ENCODE results near the gene ZNF521. TPM values are rescaled to one million over a fixed set of nuclear protein-coding genes. Genes with fewer than 3 reads are reported as not detected.

The ZNF521 gene
- total RNA-seq, 1 donor from 2014 or later, result not detected

DNA sequence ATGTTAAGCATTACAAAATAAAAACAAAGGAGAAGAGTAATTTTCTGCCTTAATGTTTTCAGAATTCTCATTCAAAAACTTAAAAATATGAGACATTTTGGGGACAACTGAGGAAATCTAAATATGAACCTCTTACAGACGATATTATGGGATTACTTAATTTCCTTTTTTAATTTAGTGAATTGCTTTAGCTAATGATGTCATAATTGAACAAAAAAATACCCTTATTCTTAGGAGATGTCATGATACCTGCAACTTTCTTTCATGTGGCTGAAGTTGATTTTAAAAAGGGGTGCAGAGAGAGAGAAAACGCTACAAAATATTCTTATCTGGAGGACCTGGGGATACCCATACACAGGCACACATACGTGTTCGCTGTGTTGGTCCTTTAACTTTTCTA, 129.3 kb downstream of the ZNF521 start:
- H3K27me3 Mint-ChIP-seq (ENCODE audit: low read depth), result no peaks in the 10 kb centered on the region

DNA sequence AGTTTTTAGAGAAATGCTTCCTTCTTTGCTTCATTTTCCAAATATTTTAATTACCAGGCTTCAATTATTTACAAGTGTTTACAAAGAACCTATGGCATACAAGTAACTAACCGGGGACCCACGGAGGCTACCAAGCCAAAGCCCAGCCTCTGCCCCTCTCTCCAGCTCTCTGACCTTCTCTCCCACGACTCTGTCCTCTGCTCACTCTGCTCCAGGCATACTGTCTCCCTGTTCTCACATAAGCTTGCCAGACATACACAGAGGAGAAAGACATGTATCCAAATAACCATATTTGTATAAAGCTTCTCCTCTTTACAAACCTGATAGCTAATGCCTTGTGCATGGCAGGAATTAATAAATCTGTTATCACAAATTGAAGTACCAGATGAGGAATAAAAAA, 141.3 kb downstream of the ZNF521 start:
- no peak overlapping the region for H3K4me3 Mint-ChIP-seq (ENCODE audit: low read depth)
- peaks cover 3% of the 10 kb centered on the region for H3K27me3 Mint-ChIP-seq (ENCODE audit: low read depth)
- intact Hi-C loops (cut with micrococcal nuclease), result no loop called here
- H3K9me3 Mint-ChIP-seq, result no peaks in the 10 kb centered on the region
- no peak for DNase-seq (ENCODE audit: low spot score)
- no peaks in the 10 kb centered on the region for H3K4me1 Mint-ChIP-seq (ENCODE audit: low read depth)
- H3K27ac Mint-ChIP-seq, result no peak overlapping the region
- H3K36me3 Mint-ChIP-seq (ENCODE audit: low read depth), result no peaks in the 10 kb centered on the region

More for the DNA sequence above, 129.3 kb downstream of the ZNF521 start:
- H3K27ac Mint-ChIP-seq, result no peak overlapping the region
- no peaks in the 10 kb centered on the region for H3K36me3 Mint-ChIP-seq (ENCODE audit: low read depth)
- no peak overlapping the region for H3K4me3 Mint-ChIP-seq (ENCODE audit: low read depth)
- H3K9me3 Mint-ChIP-seq, result no peaks in the 10 kb centered on the region
- intact Hi-C loops (cut with micrococcal nuclease), result no loop called here
- DNase-seq (ENCODE audit: low spot score), result no peak
- no peaks in the 10 kb centered on the region for H3K4me1 Mint-ChIP-seq (ENCODE audit: low read depth)

DNA sequence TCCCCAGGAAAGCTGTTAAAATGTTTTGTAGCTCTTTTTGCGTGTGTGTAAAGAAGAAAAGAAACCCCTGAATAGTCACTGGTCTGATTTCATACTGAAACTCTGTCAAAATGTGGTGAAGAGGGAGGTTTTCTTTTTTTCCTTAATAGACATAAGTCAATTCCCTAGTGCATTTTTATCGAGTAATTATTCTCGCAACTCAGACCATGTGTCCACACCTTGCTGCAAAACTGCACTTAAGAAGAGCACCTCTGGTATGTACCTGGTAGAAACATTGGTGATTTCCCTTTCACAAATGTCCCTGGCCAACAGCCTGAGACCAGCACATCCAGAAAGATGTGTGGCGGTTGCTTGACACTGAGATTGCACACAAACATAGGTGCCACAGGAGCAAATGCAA, 159.9 kb downstream of the ZNF521 start:
- no peaks in the 10 kb centered on the region for H3K4me1 Mint-ChIP-seq (ENCODE audit: low read depth)
- DNase-seq (ENCODE audit: low spot score), result no peak
- no peaks in the 10 kb centered on the region for H3K27me3 Mint-ChIP-seq (ENCODE audit: low read depth)
- intact Hi-C loops (cut with micrococcal nuclease), result no loop called here
- H3K4me3 Mint-ChIP-seq (ENCODE audit: low read depth), result no peak overlapping the region
- no peaks in the 10 kb centered on the region for H3K36me3 Mint-ChIP-seq (ENCODE audit: low read depth)
- no peak overlapping the region for H3K27ac Mint-ChIP-seq
- no peaks in the 10 kb centered on the region for H3K9me3 Mint-ChIP-seq

DNA sequence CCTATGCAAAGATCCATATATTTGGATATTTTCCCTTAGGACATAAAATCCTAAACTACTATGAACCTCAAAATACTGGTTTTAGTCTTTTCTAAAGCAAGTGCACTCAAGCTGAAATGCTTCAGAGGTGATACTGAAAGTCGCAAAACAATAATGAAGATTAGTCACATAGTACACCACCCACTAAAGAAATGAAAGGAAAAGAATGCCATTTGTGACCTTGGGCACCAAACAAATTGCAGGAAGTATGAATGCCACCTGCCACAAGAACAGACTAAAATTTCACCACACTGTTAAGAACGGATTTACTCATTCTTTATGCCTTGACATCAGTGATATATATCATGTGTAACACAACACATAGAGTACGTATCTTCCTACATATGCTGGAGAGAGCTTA, 161.5 kb downstream of the ZNF521 start:
- H3K4me1 Mint-ChIP-seq (ENCODE audit: low read depth), result no peaks in the 10 kb centered on the region
- no peaks in the 10 kb centered on the region for H3K36me3 Mint-ChIP-seq (ENCODE audit: low read depth)
- no peak overlapping the region for H3K4me3 Mint-ChIP-seq (ENCODE audit: low read depth)
- H3K9me3 Mint-ChIP-seq, result no peaks in the 10 kb centered on the region
- no peak for DNase-seq (ENCODE audit: low spot score)
- H3K27me3 Mint-ChIP-seq (ENCODE audit: low read depth), result peaks cover 1% of the 10 kb centered on the region
- intact Hi-C loops (cut with micrococcal nuclease), result no loop called here
- H3K27ac Mint-ChIP-seq, result no peak overlapping the region

GRCh38 chr18:25189391-25190185, 162.4 kb downstream of the ZNF521 start:
- no peaks in the 10 kb centered on the region for H3K36me3 Mint-ChIP-seq (ENCODE audit: low read depth)
- peaks cover 2% of the 10 kb centered on the region for H3K27me3 Mint-ChIP-seq (ENCODE audit: low read depth)
- H3K4me3 Mint-ChIP-seq (ENCODE audit: low read depth), result no peak overlapping the region
- no peak overlapping the region for H3K27ac Mint-ChIP-seq
- intact Hi-C loops (cut with micrococcal nuclease), result no loop called here
- no peak for DNase-seq (ENCODE audit: low spot score)
- H3K4me1 Mint-ChIP-seq (ENCODE audit: low read depth), result no peaks in the 10 kb centered on the region
- no peaks in the 10 kb centered on the region for H3K9me3 Mint-ChIP-seq

DNA sequence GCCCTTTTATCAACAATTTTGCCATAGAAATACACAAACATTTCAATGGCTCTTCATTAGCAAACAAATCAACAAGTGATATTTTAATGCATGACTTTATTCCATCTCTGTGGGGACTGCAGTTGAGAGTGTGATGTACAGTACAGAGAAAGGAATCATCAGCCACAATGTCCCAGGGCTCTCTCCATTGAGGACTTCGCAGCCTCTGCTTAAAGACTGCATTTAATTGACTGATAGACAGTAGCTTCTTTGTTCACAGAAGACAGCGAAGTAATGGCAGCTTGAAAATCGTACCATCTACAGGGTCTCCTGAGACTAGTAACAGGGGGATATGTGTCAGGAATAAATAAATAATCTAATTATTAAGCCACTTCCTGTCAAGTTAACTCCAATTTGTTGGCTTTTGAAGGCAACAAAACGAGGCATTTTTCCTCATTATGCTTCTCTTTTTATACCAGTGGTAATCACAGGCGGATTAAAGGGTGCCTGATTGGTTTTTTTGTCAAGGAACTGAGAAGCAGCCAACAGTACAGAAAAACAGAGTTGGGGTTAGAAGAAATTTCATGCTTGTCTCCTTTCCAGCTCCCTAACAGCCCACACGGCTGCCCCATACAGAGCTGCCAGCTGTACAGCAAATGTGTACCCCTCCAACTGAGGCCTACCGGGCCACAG, 164.3 kb downstream of the ZNF521 start:
- Mint-ChIP-seq H3K27me3 (ENCODE audit: low read depth) (peaks cover 5% of the 10 kb centered on the region), H3K4me1 (ENCODE audit: low read depth) (no peaks in the 10 kb centered on the region), H3K4me3 (ENCODE audit: low read depth) (no peak overlapping the region), H3K36me3 (ENCODE audit: low read depth) (no peaks in the 10 kb centered on the region), H3K27ac (no peak overlapping the region), H3K9me3 (no peaks in the 10 kb centered on the region)
- intact Hi-C loops (cut with micrococcal nuclease), result no loop called here
- DNase-seq (ENCODE audit: low spot score), result no peak

- intact Hi-C loops (cut with micrococcal nuclease), result no loop called here
- DNase-seq (ENCODE audit: low spot score), result no peak
- H3K27me3 Mint-ChIP-seq (ENCODE audit: low read depth), result peaks cover 5% of the 10 kb centered on the region
- no peak overlapping the region for H3K27ac Mint-ChIP-seq
- H3K4me1 Mint-ChIP-seq (ENCODE audit: low read depth), result no peaks in the 10 kb centered on the region
- H3K9me3 Mint-ChIP-seq, result no peaks in the 10 kb centered on the region
- H3K4me3 Mint-ChIP-seq (ENCODE audit: low read depth), result no peak overlapping the region
- H3K36me3 Mint-ChIP-seq (ENCODE audit: low read depth), result no peaks in the 10 kb centered on the region
Measured at GRCh38 chr18:25186871-25187270, 165.1 kb downstream of the ZNF521 start.

DNA sequence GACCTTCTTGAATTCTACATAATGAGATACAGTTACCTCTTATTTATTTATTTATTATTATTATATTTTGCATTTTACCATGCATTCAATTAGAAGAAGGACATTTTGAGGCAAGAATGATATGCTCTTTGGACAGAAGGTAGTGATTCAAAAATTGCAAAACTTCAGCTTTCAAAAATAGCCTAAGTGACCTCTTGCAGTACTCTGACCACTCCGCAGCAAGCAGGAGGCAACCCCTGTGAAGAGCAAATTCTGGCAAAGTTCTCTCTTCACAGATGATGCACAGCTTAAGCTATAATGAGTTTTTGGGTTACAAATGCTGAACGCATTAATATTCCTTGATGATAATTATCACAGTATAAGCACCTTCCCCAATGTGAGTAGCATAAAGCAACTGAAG, 170.0 kb downstream of the ZNF521 start:
- intact Hi-C loops (cut with micrococcal nuclease), result no loop called here
- no peak for DNase-seq (ENCODE audit: low spot score)
- H3K9me3 Mint-ChIP-seq, result no peaks in the 10 kb centered on the region
- H3K4me1 Mint-ChIP-seq (ENCODE audit: low read depth), result no peaks in the 10 kb centered on the region
- H3K27ac Mint-ChIP-seq, result no peak overlapping the region
- peaks cover 5% of the 10 kb centered on the region for H3K27me3 Mint-ChIP-seq (ENCODE audit: low read depth)
- no peaks in the 10 kb centered on the region for H3K36me3 Mint-ChIP-seq (ENCODE audit: low read depth)
- no peak overlapping the region for H3K4me3 Mint-ChIP-seq (ENCODE audit: low read depth)

- intact Hi-C loops (cut with micrococcal nuclease), result no loop called here
- Mint-ChIP-seq H3K27me3 (ENCODE audit: low read depth) (peaks cover 5% of the 10 kb centered on the region), H3K4me3 (ENCODE audit: low read depth) (no peak overlapping the region), H3K9me3 (no peaks in the 10 kb centered on the region), H3K4me1 (ENCODE audit: low read depth) (no peaks in the 10 kb centered on the region), H3K36me3 (ENCODE audit: low read depth) (no peaks in the 10 kb centered on the region), H3K27ac (no peak overlapping the region)
- DNase-seq (ENCODE audit: low spot score), result no peak
Measured at GRCh38 chr18:25181581-25181980, 170.4 kb downstream of the ZNF521 start.

DNA sequence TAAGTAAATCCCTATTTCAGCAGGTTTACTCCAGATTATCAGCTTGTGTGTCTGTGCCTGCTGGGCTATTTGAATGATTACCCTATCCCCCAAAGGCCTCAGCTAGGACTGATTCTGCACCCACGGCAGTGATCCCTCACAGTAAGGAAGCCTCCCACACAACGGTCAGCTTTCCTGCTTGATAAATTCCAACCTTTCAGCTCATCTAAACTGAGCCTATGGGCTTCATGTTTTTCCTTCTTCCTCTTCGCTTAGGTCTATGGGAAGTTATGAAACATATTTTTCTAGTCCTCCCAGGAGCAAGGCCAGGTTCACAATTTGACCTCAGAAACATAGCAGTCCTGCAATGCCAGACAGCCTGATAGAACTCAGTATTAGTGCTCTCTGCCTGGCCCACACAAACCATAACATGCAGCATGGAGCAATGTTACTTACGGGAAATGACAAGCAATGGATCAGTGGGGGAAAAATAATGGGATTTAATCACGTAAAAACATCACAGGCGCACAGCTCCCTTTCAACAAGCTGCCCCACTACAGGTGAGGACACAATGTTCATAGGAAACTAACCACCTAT, 170.9 kb downstream of the ZNF521 start:
- Mint-ChIP-seq H3K27ac (no peak overlapping the region), H3K27me3 (ENCODE audit: low read depth) (peaks cover 5% of the 10 kb centered on the region), H3K36me3 (ENCODE audit: low read depth) (no peaks in the 10 kb centered on the region), H3K4me3 (ENCODE audit: low read depth) (no peak overlapping the region), H3K9me3 (no peaks in the 10 kb centered on the region), H3K4me1 (ENCODE audit: low read depth) (no peaks in the 10 kb centered on the region)
- intact Hi-C loops (cut with micrococcal nuclease), result no loop called here
- no peak for DNase-seq (ENCODE audit: low spot score)

GRCh38 chr18:25177631-25178030, 174.3 kb downstream of the ZNF521 start:
- no peak overlapping the region for H3K27ac Mint-ChIP-seq
- H3K36me3 Mint-ChIP-seq (ENCODE audit: low read depth), result no peaks in the 10 kb centered on the region
- H3K4me1 Mint-ChIP-seq (ENCODE audit: low read depth), result no peaks in the 10 kb centered on the region
- H3K4me3 Mint-ChIP-seq (ENCODE audit: low read depth), result no peak overlapping the region
- H3K27me3 Mint-ChIP-seq (ENCODE audit: low read depth), result no peaks in the 10 kb centered on the region
- no peak for DNase-seq (ENCODE audit: low spot score)
- H3K9me3 Mint-ChIP-seq, result no peaks in the 10 kb centered on the region
- intact Hi-C loops (cut with micrococcal nuclease), result no loop called here

GRCh38 chr18:25176518-25177042, 175.4 kb downstream of the ZNF521 start:
- H3K9me3 Mint-ChIP-seq, result no peaks in the 10 kb centered on the region
- no peaks in the 10 kb centered on the region for H3K4me1 Mint-ChIP-seq (ENCODE audit: low read depth)
- no peaks in the 10 kb centered on the region for H3K27me3 Mint-ChIP-seq (ENCODE audit: low read depth)
- no peaks in the 10 kb centered on the region for H3K36me3 Mint-ChIP-seq (ENCODE audit: low read depth)
- H3K4me3 Mint-ChIP-seq (ENCODE audit: low read depth), result no peak overlapping the region
- DNase-seq (ENCODE audit: low spot score), result no peak
- H3K27ac Mint-ChIP-seq, result no peak overlapping the region
- intact Hi-C loops (cut with micrococcal nuclease), result no loop called here

Data from activated T-helper 2 cell treated with anti-CD3 and anti-CD28 coated beads, Interferon-gamma antibody, Interleukin-2, Interleukin-4, amounts not matched to agents 10 μg/mL and 5 μg/mL and 100 μg/mL, durations not matched to agents 14 hours and 24 hours and 36 hours (primary cell).